ENCODE results near the gene FAM25G.
"Not testable (repeated sequence)": the region's sequence is repeated elsewhere in the genome, so short reads cannot be mapped to it uniquely, and the experiment has no call there.

- not testable (repeated sequence) for TF ChIP-seq CTCF, POLR2A (IDR thresholded peaks at IDR 0.05)
These were observed 26.1 kb downstream of the FAM25G start for GRCh38 chr10:47465216-47465917.

Data from lower leg skin (tissue), 3 donors.